ENCODE measurements around the gene OR10V1.

- TF ChIP-seq POLR2A (IDR thresholded peaks at IDR 0.05; ENCODE audit: low read depth, low read length) (no peak), POLR2AphosphoS5 (IDR thresholded peaks at IDR 0.05; ENCODE audit: low read depth, low read length) (no peak)
Observed at GRCh38 chr11:59719556-59719955, 5.9 kb upstream of the OR10V1 start.

All from GM12891 (cell line).